OCI-LY3 (cell line): ENCODE data around the gene MTUS2.

Experiments used
- CTCF ChIP-seq: fragments of 200-600, 300-600 bp; sonication (generic); IDR thresholded peaks from 2 replicates; pipeline ENCODE4 v1.5.1; 2014; ENCODE audit warnings: antibody characterized with exemption, low read length, low read depth
- EZH2phosphoT487 ChIP-seq: fragments of 200-600 bp; shearing (Covaris generic); IDR thresholded peaks from 2 replicates; pipeline ENCODE4 v1.6.1; 2018; ENCODE audit warnings: antibody characterized with exemption, mixed run types, low read depth

- no peak for TF ChIP-seq CTCF
- TF ChIP-seq EZH2phosphoT487 = no peak
These were observed 591.3 kb downstream of the MTUS2 start for GRCh38 chr13:29411481-29411880.
